Kasumi-1 (cell line): Measurements from ENCODE around the gene PHACTR2.

Experiments
- DNase-seq, 2 experiments: peaks; one replicate each; lab custom pipeline; 2025; lab: John Stamatoyannopoulos, UW

The PHACTR2 gene

GRCh38 chr6:143675382-143675900 is 2.3 kb upstream of the PHACTR2 start:
- no peak for DNase-seq

- no peak for DNase-seq
Observed at GRCh38 chr6:143675946-143676345, 1.8 kb upstream of the PHACTR2 start.

GRCh38 chr6:143676437-143677045 is 1.2 kb upstream of the PHACTR2 start:
- DNase-seq, result no peak

- DNase-seq, result peak in 1 of 2 experiments; percentile 9
Observed at GRCh38 chr6:143677577-143677890, 231 bp upstream of the PHACTR2 start.

DNA sequence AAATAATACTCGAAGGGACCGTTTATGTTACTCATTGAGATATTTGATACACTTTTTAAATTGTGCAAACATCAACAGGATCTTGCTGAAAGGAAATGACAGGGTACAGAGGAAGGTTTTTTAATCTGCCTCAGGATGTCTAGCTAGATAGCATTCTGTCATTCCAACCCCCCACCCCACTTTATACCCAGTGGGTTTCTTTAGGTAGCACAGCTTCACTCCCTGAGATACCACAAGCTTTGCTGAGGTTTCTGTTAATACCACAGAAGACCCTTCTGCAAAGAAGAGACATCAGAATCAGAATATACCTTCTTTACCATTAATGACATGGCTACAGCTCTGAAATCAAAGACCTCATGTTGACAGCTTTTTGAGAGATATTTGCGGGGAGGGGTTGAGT is 1.3 kb downstream of the PHACTR2 start:
- DNase-seq, result no peak

- DNase-seq, result no peak
Observed at GRCh38 chr6:143680141-143680540, 2.4 kb downstream of the PHACTR2 start.

DNA sequence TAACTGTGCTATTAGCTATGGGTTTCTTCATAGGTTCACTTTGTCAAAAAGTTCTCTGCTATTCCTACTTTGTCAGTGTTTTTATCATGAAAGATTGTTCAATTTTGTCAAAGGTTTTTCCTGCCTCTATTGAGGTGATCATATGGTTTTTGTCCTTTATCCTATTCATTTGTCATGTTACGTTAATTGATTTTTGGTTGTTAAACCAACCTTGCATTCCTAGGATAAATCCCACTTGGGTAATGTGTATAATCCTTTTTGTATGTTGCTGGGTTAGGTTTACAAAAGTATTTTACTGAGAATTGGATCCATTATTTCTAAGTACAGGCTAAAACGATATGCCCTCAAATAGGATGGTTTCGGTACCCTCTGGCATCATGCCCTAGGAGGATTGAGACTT is 5.0 kb downstream of the PHACTR2 start:
- no peak for DNase-seq

DNA sequence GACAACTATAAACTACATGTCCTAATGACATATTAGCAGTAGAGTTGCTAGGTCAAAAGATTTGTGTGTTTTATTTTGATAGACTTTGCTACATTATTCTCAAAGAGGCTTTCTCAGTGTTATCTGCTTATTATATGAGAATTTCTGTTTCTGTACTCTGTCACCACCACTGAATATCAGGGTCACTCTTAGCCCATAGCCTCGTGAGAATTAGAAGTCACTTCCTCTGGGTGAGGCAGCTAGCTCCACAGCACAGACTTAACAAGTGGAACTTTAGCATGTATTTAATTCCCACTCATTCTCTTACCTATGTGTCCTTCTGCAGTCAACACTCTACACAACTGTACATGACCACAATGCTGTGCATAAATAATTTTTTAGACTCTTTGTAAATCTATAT is 6.7 kb downstream of the PHACTR2 start:
- DNase-seq, result no peak

DNA sequence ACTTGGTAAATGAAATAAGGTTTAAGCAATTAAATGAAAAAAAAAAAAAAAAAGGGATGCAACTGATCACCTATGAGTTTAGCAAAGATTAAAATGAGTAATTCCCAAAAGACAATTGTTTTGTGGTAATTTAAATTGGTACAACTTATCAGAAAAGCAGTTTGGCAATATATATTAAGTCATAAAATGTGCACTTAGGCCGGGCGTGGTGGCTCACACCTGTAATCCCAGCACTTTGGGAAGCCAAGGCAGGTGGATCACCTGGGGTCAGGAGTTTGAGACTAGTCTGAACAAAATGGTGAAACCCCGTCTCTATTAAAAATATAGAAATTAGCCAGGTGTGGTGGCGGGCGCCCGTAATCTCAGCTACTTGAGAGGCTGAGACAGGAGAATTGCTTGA is 7.9 kb downstream of the PHACTR2 start:
- DNase-seq, result no peak

DNA sequence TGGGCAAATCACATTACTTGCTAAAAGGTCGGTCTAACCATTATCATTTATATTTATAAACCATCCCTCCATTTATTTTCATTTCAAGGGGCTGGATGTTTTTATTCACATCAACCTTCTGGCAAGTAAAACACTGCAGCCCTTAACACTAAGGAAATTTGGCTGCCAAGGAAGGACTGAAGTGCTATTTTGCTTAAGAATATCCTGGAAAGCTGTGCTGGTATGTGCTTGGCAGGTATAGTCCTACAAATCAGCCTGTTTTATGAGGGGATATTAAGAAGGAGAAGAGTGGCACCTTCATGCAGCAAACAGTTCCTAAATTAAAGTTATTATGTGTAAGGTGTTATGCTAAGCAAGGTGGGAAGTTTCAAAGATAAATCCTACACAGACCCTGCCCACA is 9.8 kb downstream of the PHACTR2 start:
- no peak for DNase-seq

DNA sequence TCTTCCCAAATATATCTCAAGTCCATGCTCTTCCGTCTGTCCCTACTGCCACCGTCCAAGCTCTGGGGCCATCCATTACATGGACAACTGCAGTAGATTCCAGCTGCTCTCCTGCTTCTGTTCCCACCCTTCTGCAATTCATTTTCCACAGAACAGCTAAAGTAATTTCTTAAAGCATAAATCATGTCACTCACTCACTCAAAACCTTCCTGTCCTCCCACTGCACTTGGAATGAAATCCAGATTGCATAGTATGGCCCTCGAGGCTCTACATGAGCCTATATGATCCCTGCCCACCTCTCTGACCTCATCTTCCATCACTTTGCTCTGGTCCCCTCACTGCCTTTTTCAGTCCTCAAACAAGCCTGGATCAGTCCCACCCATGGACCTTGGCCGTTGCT is 10.9 kb downstream of the PHACTR2 start:
- DNase-seq, result no peak

- DNase-seq, result no peak
Observed at GRCh38 chr6:143689852-143690251, 12.1 kb downstream of the PHACTR2 start.

DNA sequence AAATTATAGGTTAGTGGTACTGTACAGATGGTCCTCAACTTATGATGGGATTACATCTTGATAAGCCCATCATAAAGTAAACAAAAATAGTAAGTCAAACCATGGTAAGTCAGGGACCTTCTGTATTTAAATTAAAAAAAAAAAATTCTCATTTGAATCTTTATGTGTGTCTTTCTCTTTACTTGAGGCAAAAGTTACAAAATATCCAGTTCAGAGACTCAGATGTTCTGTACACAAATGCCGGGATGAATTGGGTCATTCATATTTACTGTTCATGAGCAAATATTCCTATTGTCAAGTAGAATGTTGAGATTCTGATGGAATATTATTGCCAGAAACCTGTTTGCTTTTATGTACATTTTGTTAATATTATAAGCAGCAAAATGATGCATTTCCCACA is 13.4 kb downstream of the PHACTR2 start:
- no peak for DNase-seq

DNA sequence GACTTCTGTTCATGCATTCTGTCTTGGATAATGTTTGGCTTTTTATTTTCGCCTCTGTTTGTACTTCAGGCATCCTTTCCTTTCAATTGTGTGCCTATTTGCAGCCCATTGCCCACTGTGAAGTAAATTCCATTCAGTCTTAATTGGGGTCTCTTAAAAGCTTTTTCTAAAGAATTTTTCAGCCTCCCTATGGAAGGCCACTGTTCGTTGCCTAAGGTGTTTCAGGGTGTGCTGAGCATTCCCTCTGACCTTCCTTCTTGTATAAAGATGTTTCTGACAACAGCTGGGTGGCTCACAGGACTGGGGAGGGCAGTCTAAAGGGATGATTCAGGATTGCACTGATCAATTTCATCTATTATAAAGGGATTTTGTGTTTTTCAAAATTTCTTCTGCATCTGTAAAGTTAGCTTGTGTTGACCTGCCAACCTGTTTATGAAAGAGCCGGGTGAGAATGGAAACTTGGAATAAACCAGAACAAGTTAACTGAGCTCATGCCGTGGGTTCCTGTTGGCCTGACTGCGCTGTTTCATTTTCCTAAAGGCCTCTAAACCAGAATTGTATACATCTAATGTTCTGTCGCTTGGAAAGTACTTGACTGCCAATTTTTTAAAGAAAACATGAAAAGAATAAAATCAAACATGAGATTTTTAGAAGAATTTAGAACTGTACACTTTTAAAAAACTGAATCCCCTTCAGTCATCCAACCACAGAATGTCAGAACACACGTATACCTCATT is 14.3 kb downstream of the PHACTR2 start:
- DNase-seq, result no peak

DNA sequence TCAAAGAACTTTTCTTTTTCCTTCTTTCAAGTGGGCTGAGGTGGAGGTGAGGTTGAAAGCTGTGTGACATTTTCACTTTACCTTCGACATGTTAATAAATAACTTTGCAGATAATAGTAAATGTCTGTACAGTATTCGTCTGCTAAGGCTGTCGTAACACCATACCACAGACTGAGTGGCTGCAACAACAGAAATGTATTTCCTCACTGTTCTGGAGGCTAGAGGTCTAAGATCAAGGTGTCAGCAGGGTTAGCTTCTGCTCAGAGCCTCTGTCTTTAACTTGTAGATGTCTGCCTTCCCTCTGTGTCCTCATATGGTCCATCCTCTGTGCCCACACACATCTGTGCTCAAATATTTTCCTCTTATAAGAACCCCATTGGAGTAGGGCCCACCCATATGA is 14.9 kb downstream of the PHACTR2 start:
- DNase-seq, result no peak

GRCh38 chr6:143694013-143694412 is 16.2 kb downstream of the PHACTR2 start:
- no peak for DNase-seq

GRCh38 chr6:143694560-143694959 is 16.8 kb downstream of the PHACTR2 start:
- DNase-seq, result no peak

- DNase-seq, result no peak
Observed at GRCh38 chr6:143695130-143695968, 17.6 kb downstream of the PHACTR2 start.

- DNase-seq, result no peak
Observed at GRCh38 chr6:143695969-143696663, 18.4 kb downstream of the PHACTR2 start.

DNA sequence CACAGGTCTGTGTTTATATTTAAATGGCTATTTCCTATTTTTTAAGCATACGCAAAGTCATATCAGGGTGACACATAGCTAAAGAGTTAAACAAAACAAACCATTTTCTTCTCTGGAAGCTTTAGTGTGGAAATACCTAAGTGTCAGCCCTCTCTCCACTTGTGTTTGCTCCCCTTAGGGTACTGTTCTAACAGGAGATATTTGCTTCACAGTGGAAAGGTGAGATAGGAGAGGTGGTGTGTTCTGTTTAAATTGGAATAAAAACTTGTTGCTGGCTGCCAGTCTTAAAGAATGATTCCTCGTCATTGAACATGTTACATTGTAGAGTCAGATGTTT is 18.9 kb downstream of the PHACTR2 start:
- no peak for DNase-seq

DNA sequence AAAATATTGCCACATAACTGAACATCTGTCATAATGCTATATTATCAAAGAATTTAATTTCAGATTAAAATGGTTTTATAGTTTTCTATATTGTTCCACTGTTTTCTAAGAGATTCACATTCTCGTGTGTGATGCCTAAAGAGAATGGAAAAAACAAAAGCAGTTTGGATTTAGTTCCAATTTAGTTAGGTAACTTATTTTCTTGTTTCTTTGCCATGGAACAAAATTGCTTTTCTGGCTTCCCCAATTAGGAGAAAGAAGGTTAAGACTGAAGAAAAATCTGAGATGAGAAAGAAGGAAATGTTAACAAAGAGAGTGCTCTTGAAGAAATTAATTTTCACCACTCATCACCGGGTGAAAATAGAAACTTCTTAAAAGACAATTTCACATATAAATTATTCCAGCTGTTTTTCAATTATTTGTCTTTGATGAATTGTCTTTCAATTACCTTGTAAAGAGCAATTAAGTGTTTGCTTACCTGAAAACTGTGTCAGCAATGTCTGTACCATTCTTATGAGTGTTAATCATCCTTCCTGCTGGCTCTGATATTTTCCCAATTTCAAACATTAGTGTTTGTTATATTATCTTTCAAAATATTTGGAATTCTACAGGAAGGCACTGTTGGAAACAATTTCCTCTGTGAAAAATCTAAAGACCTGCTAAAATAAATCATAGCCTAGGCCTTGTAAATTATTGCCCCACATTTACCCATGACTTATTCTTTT is 19.5 kb downstream of the PHACTR2 start:
- no peak for DNase-seq

DNA sequence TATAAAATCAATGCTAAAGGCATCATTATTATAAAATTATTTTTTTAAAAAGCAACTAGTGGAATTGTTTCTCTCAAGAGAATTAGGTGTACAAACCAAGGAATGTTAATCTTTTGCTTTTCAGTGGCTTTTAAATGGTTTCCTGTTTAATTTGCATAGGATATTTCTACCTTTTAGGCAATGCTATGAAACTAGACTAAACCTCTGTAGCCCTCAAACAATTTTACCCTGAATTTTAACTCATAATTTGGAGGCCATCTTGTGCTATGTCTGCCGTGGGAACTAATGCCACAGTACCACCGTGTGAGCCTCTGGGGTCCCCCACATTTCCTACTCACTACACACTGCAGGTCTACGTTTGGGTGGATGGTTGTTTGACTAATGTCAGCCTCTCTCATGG is 20.6 kb downstream of the PHACTR2 start:
- DNase-seq, result no peak
